ENCODE data around the gene DNAJC8.

DNAJC8 gene

DNA sequence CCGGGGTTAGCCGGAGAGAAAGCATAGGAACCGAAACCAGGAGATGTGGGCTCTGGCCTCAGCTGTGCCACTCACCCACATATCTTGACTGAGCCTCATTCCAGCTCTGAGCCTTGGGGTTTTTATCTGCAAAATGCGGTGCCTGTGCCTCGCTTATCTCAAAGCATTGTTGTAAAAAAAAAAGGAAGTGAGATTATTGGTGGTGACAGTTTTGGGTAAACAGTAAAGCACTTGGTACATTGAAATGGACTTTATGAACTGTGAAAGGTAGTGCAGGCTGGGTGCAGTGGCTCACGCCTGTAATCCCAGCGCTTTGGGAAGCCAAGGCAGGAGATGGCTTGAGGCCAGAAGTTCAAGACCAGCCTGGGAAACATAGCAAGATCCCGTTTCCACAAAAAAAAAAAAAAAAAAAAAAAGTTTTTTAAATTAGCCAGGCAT, 60.1 kb downstream of the DNAJC8 start:
- no peak for DNase-seq (ENCODE audit: low read depth, low spot score)

DNA sequence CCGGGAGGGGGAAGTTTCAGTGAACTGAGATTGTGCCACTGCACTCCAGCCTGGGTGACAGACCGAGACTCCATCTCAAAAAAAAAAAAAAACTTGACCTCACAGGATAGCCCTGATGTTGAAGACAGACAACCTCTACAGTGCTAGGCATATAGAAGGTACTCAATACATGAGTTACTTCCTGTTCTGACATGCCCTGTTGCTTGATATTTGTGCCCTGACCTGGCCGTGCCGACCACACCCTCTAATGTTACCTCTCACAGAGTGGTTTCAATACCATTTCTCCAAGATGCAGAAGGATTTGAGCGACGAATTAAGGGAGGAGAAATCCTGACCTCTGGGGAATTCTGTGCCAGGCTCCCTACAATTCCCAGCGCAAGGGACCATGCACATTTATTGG, 61.6 kb downstream of the DNAJC8 start:
- DNase-seq (ENCODE audit: low read depth, low spot score) = no peak

GRCh38 chr1:28170001-28170596, 62.7 kb downstream of the DNAJC8 start:
- DNase-seq (ENCODE audit: low read depth, low spot score) = no peak

DNA sequence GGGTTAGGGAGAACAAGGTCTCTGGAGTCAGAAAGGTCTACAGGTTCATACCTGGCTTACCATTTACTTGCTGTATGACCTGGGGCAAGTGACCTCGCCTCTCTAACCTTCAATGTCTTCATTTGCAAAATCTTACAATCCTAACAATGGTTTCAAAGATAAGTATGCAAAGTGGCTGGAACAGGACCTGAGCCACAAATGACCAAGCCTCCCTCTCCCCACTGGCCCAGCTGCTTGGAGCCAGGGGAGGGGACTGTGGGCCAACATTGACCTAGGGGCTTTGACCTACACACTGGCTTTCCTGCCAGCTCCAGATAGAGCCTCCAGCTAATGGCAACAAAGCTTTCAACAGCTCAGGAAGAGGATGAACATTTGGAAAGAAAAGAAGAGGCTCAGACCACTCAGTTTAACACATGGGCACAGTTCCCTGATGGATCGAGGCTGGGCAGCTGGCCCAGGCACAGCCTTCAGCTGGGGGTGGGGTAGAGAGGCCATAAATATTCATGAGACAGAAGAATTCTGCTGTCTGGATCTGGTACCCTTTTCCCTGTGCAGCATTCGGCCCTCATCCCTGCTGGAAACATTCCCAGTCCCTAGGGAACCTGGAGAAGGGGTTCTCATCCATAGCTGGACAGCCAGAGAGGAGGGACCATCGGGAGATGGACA, 69.2 kb downstream of the DNAJC8 start:
- no peak for DNase-seq (ENCODE audit: low read depth, low spot score)

GRCh38 chr1:28162151-28162550, 70.7 kb downstream of the DNAJC8 start:
- no peak for DNase-seq (ENCODE audit: low read depth, low spot score)

DNA sequence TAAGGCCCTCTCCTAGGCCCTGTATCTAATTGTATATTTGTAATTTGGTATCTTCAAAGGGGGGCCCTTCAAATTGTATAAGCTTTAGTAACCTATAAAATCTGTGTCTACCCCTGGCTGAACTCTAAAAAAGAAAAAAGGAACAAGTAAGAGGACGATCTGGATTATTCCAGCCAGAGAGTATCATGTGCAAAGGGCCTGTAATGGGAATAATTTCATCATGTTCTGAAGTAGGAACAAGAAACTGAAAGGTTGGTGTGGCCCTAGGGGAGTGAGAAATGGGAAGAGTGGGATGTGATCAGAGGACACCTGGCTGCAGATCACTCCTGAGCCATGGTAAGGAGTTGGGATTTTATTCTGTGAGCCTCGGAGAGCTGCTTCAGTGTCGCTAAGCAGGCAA, 71.1 kb downstream of the DNAJC8 start:
- no peak for DNase-seq (ENCODE audit: low read depth, low spot score)

DNA sequence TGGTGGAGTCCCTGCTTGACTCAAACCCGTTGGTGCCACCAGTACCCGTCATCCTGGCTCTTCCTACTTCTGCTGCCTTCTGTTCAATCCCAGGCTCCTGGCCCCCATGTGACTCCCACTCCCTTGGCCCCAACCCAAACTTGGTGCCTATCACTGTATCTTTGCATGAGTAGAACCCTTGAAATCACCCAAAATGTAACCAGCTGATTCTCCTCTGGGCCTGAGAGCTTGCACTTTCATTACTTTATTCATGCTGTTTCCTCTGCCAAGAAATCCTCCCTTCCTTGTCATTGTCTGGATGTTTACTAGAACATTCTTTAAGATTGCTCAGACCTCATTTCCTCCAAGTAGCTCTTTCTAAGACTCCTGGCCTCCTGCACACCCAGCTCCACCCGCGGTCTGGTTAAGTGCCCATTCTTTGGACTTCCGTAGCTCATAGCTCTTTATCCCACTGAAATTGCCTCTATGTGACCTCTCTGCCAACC, 72.0 kb downstream of the DNAJC8 start:
- no peak for DNase-seq (ENCODE audit: low read depth, low spot score)

DNA sequence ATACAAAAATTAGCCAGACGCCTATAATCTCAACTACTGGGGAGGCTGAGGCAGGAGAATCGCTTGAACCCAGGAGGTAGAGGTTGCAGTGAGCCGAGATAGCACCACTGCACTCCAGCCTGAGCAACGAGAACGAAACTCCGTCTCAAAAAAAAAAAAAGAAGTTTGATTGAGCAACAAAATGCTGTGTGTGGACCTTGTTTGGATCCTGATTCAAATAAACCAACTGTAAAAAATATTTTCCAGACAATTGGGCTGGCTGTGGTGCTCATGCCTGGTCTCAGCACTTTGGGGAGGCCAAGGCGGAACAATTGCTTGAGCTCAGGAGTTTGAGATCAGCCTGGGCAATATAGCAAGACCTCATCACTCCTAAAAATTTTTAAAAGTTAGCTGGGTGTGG, 73.1 kb downstream of the DNAJC8 start:
- no peak for DNase-seq (ENCODE audit: low read depth, low spot score)

DNA sequence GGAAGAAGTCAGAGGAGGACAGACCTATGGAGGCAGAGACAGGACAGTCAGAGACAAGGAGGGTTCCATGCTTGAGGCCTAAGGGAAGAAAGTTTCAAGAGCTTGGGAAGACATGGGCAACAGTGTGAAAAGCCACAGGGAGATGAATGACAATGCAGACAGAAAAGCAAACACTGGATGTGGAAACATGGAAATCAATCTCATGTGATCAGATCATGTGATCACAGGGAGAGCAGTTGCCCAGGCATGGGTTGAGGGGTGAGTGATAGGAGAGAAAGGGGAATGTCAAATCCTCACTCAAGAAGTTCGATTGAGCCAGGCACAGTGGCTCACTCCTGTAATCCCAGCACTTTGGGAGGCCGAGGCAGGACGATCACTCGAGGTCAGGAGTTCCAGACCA, 73.6 kb downstream of the DNAJC8 start:
- DNase-seq (ENCODE audit: low read depth, low spot score) = no peak

DNA sequence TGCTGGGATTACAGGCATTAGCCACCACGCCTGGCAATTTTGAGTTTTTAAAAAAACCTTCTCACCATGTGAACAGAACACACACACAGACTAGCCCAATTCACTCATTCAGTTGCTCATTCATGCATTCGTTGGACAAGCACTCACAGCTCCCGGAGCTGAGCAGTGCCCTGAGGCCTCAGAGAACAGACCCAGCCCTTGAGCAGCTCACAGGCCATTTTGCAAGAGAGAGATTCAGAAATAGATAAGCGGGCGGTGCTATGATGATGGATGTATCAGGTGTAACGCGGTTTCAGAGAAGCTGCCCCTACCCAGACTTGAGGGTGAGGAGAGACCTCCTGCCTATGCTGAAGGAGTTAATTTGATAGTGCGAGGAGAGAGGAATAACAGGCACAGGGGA, 74.9 kb downstream of the DNAJC8 start:
- DNase-seq (ENCODE audit: low read depth, low spot score) = no peak

DNA sequence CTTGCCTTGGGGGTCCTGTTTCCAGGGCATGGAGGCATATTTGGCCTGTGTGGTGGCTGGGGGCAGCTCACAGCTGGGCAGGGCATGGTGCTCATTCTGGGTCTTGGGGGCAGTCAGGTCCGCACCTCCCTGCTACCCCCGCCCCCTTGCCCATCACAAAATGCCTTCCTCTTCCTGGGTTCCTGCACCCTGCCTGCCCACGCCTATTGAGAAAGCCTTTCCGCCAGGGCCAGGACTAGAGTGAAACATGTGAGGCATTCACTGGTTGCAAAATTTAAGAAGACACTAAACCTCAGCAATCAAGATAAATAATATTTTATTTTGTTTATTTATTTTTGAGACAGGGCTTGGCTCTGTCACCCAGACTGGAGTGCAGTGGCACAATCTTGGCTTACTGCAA, 76.0 kb downstream of the DNAJC8 start:
- DNase-seq (ENCODE audit: low read depth, low spot score) = no peak

- DNase-seq (ENCODE audit: low read depth, low spot score) = no peak
Observed at GRCh38 chr1:28155628-28156027, 77.2 kb downstream of the DNAJC8 start.

DNA sequence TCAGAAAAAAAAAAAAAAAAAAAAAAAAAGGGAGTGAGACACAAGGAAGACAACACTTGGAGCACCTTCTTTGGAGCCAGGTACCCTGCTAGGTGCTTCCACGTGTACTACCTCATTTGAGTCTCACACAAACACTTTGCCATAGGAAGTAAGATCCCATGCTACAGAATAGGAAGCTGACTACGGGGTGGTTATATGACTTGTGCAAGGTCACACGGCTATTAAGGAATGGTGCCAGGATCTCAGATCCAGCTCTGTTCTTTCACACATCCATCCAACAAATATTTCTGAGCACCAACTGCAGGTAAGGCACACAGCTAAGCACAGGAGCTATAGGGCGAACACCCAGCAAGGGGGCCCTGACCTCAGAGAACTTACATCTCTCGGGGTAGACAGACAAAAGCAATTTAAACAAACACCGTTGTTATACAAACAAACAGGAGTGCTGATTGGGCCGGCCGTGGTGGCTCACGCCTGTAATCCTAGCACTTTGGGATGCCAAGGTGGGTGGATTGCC, 78.7 kb downstream of the DNAJC8 start:
- DNase-seq (ENCODE audit: low read depth, low spot score) = no peak

Measured in activated naive CD8-positive, alpha-beta T cell treated with anti-CD3 and anti-CD28 coated beads, Interleukin-2, amount 50 U/mL, for 16 hours (primary cell).